Measurements from ENCODE around the gene AP1AR.

- TF ChIP-seq MAX (IDR thresholded peaks at IDR 0.05), result no peak
- TF ChIP-seq, protein P1, sequence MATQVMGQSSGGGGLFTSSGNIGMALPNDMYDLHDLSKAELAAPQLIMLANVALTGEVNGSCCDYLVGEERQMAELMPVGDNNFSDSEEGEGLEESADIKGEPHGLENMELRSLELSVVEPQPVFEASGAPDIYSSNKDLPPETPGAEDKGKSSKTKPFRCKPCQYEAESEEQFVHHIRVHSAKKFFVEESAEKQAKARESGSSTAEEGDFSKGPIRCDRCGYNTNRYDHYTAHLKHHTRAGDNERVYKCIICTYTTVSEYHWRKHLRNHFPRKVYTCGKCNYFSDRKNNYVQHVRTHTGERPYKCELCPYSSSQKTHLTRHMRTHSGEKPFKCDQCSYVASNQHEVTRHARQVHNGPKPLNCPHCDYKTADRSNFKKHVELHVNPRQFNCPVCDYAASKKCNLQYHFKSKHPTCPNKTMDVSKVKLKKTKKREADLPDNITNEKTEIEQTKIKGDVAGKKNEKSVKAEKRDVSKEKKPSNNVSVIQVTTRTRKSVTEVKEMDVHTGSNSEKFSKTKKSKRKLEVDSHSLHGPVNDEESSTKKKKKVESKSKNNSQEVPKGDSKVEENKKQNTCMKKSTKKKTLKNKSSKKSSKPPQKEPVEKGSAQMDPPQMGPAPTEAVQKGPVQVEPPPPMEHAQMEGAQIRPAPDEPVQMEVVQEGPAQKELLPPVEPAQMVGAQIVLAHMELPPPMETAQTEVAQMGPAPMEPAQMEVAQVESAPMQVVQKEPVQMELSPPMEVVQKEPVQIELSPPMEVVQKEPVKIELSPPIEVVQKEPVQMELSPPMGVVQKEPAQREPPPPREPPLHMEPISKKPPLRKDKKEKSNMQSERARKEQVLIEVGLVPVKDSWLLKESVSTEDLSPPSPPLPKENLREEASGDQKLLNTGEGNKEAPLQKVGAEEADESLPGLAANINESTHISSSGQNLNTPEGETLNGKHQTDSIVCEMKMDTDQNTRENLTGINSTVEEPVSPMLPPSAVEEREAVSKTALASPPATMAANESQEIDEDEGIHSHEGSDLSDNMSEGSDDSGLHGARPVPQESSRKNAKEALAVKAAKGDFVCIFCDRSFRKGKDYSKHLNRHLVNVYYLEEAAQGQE (IDR thresholded peaks at IDR 0.05), result no peak
- no peak for TF ChIP-seq EGR1 (IDR thresholded peaks at IDR 0.05; ENCODE audit: low read depth in 2 of 2)
These were observed 15.4 kb downstream of the AP1AR start for GRCh38 chr4:112247021-112247420.
